HG03460 (cell line): ENCODE measurements around the gene MASTL.
"Not testable (repeated sequence)": the region's sequence is repeated elsewhere in the genome, so short reads cannot be mapped to it uniquely, and the experiment has no call there.

ENCODE experiments used
- ATAC-seq: cut with Tn5 transposase; IDR thresholded peaks from one replicate; pipeline ENCODE4 v1.9.1; 2021; ENCODE audit not compliant: unreplicated experiment

The MASTL gene

DNA sequence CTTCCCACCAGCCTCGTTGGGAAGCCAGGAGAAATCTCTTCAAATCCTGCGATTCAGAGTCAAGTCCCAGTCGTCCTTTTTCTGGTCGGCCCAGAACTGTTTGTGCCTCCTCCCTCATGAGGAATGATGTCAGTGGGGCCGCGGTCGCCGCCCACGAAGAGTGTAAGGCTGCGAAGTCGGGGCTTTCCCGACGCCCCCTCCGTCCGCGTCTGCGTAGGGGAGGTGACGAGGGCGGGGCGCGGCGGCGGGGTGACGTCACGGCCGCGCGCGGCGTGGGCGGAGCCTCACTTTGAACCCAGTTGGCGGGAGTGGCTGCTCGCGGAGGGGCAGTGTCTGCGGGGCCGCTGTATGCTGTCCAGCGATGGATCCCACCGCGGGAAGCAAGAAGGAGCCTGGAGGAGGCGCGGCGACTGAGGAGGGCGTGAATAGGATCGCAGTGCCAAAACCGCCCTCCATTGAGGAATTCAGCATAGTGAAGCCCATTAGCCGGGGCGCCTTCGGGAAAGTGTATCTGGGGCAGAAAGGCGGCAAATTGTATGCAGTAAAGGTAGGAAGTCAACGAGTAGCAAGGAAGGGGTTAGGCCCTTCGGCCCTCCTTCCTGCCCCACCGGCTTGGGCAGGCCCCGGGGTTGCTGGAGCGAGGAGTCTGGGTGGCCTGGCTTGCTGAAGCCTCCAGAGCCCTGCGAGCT lies at the start of gene MASTL:
Gene MASTL (plus strand): TSS at position 287 of the 689 bp plus-strand sequence. CDS start 75 bp downstream, at position 362.
- ATAC-seq: peak; percentile 79

DNA sequence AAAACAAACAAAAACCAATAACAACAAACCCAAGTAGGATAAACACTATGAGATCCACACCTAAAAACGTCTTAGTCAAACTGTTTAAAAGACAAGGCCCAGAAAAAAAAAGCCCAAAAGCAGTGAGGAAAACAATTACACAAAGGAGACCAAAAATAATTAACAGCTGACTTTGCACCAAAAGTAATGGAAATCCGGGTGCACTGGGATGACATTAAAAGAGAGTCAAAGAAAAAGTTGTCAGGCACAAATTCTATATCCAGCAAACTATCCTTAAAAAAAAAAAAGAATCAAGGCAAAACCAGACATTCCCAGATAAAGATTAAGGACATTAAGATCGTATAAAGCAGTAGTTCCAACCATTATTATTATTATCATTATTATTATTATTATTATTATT lies 47.0 kb upstream of the MASTL start:
- ATAC-seq: no peak

- no peak for ATAC-seq
Observed at GRCh38 chr10:27134371-27134770, 20.8 kb upstream of the MASTL start.

GRCh38 chr10:27138277-27138676 lies 16.9 kb upstream of the MASTL start:
- no peak for ATAC-seq

DNA sequence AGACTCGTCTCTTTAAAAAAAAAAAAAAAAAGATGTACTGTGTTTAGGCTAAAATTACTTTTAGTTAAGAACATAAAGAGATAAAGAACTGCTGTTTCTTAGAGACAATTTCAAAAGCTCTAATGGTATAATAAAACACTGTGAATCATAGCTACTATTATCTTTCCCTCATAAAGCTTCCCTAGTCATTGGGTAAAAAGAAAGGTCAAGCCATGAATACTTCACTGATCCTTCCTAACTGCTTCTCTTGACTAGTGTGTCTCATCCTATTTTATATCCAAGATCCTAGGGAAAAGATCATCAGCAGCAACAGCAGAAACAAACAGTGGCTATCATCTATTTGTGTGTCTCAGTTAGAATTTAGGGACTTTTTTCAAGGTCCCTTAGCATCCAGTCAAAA lies 11.5 kb upstream of the MASTL start:
- ATAC-seq: no peak

GRCh38 chr10:27145937-27146336 lies 9.2 kb upstream of the MASTL start:
- no peak for ATAC-seq

GRCh38 chr10:27147701-27148100 lies 7.5 kb upstream of the MASTL start:
- ATAC-seq: no peak

DNA sequence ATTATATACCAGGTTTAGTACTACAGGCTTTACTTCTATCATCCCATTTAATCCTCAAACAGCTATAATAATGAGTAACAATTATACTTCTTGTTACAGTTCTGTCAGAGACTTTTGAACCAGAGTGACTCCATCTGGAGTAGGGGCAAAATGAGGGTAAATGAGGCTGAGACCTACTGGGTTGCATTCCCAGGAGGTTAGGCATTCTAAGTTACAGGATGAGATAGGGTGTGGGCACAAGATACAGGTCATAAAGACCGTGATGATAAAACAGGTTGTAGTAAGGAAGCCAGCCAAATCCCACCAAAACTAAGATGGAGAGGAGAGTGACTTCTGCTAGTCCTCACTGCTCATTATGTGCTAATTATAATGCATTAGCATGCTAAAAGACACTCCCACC lies 4.9 kb upstream of the MASTL start:
- no peak for ATAC-seq

GRCh38 chr10:27152687-27153086 lies 2.5 kb upstream of the MASTL start:
- no peak for ATAC-seq

DNA sequence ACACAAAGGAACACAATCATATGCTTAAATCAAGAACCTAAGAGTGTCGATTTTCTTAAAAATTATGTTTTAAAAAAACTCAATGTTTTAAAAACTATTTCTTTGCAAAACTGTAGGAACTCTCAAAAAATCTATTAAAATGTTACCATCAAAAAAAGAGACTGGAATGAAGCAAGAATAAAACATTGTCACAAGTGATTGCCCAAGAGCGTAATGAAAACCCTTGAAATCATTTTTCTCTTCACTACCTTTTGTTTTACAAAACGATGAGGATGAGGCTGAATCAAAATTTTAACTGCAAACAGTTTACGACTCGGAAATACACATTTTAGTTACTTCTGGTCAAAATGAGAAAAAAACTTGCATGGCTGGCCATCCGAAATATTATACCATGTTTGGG lies 1.8 kb upstream of the MASTL start:
- no peak for ATAC-seq

DNA sequence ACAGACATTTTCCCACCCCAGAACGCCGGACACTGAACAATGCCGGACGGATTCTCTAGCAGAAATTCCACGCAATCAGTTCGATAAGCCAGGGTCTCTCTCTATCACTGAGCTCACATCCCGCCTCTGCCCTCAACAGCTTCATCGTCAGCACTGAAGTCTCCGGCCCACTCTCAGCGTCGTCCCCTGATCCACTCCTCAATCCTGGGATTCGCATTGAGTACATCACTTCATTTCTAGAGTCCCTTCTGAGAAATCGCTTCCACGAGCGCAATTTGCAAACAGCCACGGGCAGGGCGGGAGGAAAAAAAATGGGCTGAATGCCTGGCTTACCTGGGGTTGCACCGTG lies 1.3 kb upstream of the MASTL start:
- peak; percentile 3 for ATAC-seq

DNA sequence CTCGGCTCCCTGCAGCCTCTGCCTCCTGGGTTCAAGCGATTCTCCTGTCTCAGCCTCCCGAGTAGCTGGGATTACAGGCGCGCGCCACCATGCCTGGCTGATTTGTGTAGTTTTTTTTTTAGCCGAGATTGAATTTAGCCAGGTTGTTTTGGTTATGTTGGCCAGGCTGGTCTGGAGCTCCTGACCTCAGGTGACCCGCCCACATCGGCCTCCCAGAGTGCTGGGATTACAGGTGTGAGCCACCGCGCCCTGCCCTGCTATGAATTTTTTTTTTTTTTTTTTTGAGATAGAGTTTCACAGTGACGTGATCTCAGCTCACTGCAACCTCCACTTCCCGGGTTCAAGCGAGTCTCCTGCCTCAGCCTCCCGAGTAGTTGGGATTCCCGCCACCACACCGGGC lies 1.4 kb downstream of the MASTL start:
- ATAC-seq: not testable (repeated sequence)

- ATAC-seq: no peak
Observed at GRCh38 chr10:27157150-27157549, 2.0 kb downstream of the MASTL start.

DNA sequence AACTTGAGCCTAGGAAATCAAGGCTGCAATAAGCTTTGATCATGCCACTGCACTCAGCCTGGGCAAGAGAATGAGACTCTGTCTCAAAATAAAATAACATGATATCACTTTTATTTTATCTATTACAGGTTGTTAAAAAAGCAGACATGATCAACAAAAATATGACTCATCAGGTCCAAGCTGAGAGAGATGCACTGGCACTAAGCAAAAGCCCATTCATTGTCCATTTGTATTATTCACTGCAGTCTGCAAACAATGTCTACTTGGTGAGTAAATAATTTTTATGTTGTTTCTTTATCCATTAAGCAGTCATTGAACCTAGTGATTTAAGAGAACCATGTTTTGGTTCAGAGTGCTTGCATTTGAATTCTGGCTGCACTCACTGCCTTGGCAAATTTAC lies 3.3 kb downstream of the MASTL start:
- ATAC-seq: no peak

DNA sequence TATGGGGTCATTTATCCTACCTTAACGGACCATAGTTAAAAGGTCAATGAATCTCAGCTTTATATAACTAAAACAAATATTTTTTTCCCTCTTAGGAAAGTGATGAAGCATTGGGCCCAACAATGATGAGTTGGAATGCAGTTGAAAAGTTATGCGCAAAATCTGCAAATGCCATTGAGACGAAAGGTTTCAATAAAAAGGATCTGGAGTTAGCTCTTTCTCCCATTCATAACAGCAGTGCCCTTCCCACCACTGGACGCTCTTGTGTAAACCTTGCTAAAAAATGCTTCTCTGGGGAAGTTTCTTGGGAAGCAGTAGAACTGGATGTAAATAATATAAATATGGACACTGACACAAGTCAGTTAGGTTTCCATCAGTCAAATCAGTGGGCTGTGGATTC lies 14.7 kb downstream of the MASTL start:
- no peak for ATAC-seq

GRCh38 chr10:27188259-27188658 lies 33.1 kb downstream of the MASTL start:
- ATAC-seq: no peak

DNA sequence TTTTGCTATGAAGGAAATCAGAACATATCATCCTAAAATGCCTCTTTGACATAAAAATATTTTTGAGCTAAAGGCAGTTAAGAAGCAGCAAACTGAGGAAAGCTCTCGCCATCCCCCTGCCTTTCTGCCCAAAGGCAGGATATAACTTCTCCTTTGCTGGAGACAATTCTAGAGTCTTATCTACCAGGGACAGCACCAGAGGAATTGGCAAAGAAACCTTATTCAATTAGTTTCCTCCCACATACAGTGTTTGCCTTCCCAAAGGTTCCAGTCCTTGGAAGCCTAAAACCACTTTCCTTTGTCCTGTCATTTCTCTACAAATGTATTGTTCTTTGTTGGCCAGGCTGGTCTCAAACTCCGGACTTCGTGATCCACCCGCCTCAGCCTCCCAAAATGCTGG lies 33.7 kb downstream of the MASTL start:
- ATAC-seq: no peak

DNA sequence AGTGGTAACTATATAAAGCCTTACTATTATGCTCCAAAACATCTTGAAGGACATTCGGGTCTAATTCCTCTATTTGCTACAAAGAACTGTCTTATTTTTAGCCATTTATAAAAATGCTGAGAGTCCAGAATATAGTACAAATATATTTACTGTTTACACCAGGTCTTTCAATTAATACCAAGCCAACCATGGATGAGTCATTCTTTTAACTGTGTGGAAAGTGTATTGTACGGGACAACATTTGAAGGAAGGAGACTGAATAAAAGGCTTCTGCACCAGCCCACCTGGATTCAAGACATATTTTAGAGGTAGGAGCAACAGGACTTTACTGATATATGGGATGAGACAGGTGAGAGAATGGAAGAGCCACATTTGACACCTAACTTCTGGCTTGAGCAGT lies 35.4 kb downstream of the MASTL start:
- no peak for ATAC-seq

- ATAC-seq: no peak
Observed at GRCh38 chr10:27192284-27192683, 37.1 kb downstream of the MASTL start.

- no peak for ATAC-seq
Observed at GRCh38 chr10:27197980-27198620, 42.9 kb downstream of the MASTL start.

GRCh38 chr10:27203806-27204205 lies 48.7 kb downstream of the MASTL start:
- ATAC-seq: no peak

DNA sequence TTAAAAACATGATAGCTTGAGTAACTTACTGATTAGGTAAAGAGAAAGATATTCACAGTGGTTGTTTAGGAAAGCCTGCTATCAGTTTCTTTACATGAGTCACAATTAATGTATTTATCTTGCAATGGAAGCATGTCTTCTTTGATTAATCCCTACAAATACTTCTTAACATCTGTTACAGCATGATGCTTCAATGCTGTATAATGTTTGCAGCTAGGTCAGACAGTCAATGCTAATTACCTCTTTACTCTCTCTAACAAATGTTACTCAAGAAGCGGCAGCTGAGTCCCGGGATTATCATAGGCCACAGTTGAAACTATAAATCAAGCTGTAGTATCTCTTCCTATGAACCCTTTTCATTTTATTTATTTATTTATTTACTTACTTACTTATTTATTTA lies 52.2 kb downstream of the MASTL start:
- ATAC-seq: no peak

DNA sequence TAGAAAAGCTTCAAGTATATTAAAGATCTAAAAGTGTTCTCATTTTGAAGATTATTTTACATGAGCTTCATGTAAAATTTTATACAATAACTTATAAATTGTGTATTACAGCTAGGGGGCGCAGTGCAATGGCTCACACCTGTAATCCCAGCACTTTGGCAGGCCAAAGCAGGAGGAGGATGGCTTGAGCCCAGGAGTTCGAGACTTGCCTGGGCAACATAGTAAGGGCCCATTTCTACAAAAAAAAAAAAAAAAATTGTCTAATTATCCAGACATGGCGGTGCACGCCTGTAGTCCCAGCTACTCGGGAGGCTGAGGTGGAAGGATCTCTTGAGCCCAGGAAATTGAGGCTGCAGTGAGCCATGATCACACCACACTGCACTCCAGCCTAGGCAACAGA lies 68.8 kb downstream of the MASTL start:
- no peak for ATAC-seq
